RWPE2 (cell line): ENCODE data around the gene FOXJ3.
A peak's percentile ranks its signal among the peaks of the same experiment; 100 is the strongest.

ENCODE experiments used
- ATAC-seq: fragments of 200-7000 bp; cut with Tn5 transposase; 3 replicates; pipeline ENCODE4 v1.9.1; 2021; ENCODE audit warnings: low read depth
- DNase-seq: peaks from one replicate; pipeline ENCODE4 v3.0.0-alpha.2; 2020; ENCODE audit warnings: low spot score
- H3K27ac ChIP-seq: fragments of 450-650 bp; 2 replicates; pipeline ENCODE4 v1.5.1; 2017; ENCODE audit warnings: mild to moderate bottlenecking; ENCODE audit not compliant: poor library complexity, severe bottlenecking
- H3K27me3 ChIP-seq: fragments of 250-450 bp; sonication (Bioruptor Pico); 2 replicates; pipeline ENCODE4 v1.5.1; 2021; ENCODE audit warnings: mild to moderate bottlenecking, moderate library complexity; ENCODE audit not compliant: insufficient read depth, poor library complexity, severe bottlenecking
- H3K36me3 ChIP-seq: fragments of 250-450 bp; sonication (Bioruptor Pico); 2 replicates; pipeline ENCODE4 v1.5.1; 2020; ENCODE audit warnings: low read depth, mild to moderate bottlenecking, moderate library complexity
- H3K4me1 ChIP-seq: fragments of 250-450 bp; sonication (Bioruptor Pico); 2 replicates; pipeline ENCODE4 v1.5.1; 2021; ENCODE audit warnings: mild to moderate bottlenecking, moderate library complexity; ENCODE audit not compliant: insufficient read depth, poor library complexity, severe bottlenecking
- H3K4me3 ChIP-seq: fragments of 250-450 bp; sonication (Bioruptor Pico); 2 replicates; pipeline ENCODE4 v1.5.1; 2021; ENCODE audit warnings: mild to moderate bottlenecking, moderate library complexity; ENCODE audit not compliant: severe bottlenecking
- H3K9me3 ChIP-seq: fragments of 250-450 bp; sonication (Bioruptor Pico); 2 replicates; pipeline ENCODE4 v1.5.1; 2021; ENCODE audit warnings: mild to moderate bottlenecking, moderate library complexity; ENCODE audit not compliant: severe bottlenecking
- TF ChIP-seq, protein P1 (sequence below): fragments of 450-650 bp; IDR thresholded peaks from one replicate; pipeline ENCODE4 v1.5.1; 2017; ENCODE audit warnings: mild to moderate bottlenecking, moderate library complexity; ENCODE audit not compliant: poor library complexity, severe bottlenecking

The FOXJ3 gene

DNA sequence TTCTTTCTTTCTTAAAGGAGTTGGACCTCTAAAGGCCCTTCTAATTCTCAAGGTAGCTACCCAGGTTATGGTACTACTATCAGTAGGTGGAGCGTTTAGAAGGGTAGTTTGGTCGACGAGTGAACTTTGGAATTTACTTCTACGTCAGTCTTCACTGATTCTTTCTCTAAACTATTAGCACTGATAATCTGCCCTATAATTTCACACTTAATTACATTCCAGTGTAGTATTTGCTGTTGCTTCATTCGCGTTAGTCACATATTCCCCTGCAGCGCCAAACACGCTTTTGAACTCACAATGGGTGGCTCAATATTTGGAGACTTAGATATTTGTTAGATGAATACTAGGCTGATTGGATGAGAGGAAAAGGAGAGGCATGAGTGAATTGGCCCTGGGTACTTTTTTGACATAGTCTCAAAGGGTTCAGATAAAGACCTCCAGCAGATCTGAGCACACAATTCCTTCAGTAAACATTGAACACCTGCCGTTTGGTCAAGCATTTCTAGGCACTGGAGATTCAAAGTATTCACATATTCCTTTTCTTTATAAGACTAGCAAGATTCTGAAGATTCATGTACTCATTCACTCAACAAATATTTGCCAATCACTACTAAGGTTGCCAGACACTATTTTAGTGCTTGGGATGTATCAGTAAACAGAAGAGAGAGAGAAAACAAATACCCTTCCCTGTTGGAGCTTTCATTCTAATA lies 929 bp upstream of the FOXJ3 start:
- Histone ChIP-seq H3K27me3 (no peaks in the 10 kb centered on the region), H3K27ac (peak overlapping the region; percentile 86), H3K36me3 (no peaks in the 10 kb centered on the region), H3K4me1 (peaks cover 30% of the 10 kb centered on the region), H3K4me3 (peak overlapping the region; percentile 85), H3K9me3 (no peaks in the 10 kb centered on the region)
- ATAC-seq (peak; percentile 39), DNase-seq (no peak)
- TF ChIP-seq, protein P1, sequence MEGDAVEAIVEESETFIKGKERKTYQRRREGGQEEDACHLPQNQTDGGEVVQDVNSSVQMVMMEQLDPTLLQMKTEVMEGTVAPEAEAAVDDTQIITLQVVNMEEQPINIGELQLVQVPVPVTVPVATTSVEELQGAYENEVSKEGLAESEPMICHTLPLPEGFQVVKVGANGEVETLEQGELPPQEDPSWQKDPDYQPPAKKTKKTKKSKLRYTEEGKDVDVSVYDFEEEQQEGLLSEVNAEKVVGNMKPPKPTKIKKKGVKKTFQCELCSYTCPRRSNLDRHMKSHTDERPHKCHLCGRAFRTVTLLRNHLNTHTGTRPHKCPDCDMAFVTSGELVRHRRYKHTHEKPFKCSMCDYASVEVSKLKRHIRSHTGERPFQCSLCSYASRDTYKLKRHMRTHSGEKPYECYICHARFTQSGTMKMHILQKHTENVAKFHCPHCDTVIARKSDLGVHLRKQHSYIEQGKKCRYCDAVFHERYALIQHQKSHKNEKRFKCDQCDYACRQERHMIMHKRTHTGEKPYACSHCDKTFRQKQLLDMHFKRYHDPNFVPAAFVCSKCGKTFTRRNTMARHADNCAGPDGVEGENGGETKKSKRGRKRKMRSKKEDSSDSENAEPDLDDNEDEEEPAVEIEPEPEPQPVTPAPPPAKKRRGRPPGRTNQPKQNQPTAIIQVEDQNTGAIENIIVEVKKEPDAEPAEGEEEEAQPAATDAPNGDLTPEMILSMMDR = no peak

DNA sequence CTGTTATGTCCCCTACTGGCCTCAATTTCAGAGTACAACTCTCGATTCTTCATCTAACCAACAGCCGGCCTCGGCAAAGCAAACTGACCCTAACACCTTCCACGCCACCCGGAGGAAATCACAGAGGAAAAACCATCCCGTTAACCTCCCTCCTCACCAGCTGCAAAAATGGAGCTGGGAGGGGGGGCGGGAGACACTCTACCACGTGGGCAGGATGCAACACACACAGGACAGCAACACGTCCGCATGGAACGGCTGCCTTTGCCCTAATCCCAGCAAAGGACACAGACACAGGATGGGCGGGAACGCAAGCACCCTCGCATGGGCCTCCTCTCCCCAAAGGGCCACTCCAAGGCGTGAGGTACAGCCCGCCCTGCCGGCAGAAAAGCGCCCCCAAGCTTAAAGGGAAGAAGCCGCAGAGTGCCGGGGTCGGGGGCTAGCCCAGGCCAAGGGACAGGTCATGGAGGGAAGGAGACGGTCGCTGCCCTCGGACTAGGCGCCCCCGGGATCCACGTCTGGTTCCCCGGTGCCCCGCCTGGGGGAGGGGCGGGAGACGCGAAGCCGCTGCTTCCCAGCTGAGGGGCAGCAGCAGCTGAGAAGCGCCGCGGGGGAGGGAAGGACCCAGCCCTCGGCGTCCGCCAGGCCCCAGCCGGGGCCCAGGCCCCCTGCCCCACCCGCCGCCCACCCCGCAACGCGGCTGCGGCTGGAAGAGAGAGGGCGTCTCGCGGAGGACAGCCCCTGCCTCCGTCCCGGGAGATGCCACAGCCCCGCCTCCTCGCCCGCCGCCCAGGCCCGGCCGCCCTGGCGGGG lies 590 bp downstream of the FOXJ3 start:
- H3K27ac ChIP-seq = peak overlapping the region; percentile 86

DNA sequence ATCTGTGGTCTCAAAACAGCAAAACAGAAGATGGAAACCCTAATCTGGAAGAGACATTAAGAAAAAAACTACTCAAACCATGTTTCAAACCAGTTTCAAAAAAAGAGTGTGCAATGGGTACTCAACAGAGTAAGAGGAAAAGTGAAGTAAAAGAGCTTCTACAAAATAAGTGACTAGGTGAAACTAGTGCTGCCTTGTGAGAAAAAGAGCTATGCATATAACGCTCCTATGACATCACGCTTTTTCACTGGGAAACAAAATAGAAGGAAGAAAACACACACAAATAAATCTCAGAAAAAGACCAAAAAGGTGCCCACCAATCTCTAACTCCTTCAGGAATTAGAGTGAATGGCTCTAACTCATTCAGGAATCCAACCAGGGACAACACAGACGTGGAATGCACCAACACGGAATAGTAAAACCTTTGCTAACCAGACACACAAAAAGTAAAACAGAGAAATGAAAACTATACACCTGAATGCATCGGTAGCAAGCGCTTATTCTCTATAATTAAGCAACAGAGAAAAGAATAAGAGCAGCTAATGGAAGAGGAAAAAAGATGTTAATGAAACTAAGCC lies 1.3 kb downstream of the FOXJ3 start:
- Histone ChIP-seq H3K27me3 (no peaks in the 10 kb centered on the region), H3K36me3 (no peaks in the 10 kb centered on the region), H3K4me1 (peaks cover 18% of the 10 kb centered on the region), H3K27ac (peak overlapping the region; percentile 86), H3K4me3 (peak overlapping the region; percentile 85), H3K9me3 (no peaks in the 10 kb centered on the region)
- TF ChIP-seq, protein P1 = no peak
- DNase-seq (no peak), ATAC-seq (no peak)

More for the DNA sequence above, 590 bp downstream of the FOXJ3 start:
- TF ChIP-seq, protein P1 = no peak
- H3K4me3 ChIP-seq = peak overlapping the region; percentile 85
- H3K4me1 ChIP-seq = peaks cover 21% of the 10 kb centered on the region
- no peaks in the 10 kb centered on the region for H3K9me3 ChIP-seq
- DNase-seq (peak; percentile 71), ATAC-seq (peak; percentile 59)
- no peaks in the 10 kb centered on the region for H3K27me3 ChIP-seq
- no peaks in the 10 kb centered on the region for H3K36me3 ChIP-seq

DNA sequence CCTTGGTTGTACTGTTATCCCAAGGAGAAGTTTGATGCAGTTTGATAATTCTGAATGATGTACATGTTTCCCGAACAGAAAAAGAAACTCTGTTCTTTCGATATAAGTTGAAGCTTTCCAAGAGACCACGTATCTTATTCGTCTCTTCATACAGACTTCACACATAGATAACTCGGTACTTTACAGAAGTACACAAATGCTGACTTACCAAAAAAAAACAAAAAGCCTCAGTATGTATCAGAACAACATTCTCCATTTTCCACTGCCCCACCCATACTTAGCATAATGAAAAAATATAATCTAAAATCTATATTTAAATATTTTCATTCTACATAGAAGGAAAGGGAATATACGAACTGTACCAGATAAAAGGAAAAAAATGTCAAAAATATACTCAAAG lies 2.2 kb downstream of the FOXJ3 start:
- H3K4me1 ChIP-seq = peaks cover 18% of the 10 kb centered on the region
- no peak overlapping the region for H3K4me3 ChIP-seq
- H3K27me3 ChIP-seq = no peaks in the 10 kb centered on the region
- H3K27ac ChIP-seq = no peak overlapping the region
- no peaks in the 10 kb centered on the region for H3K36me3 ChIP-seq
- TF ChIP-seq, protein P1 = no peak
- DNase-seq (no peak), ATAC-seq (no peak)
- H3K9me3 ChIP-seq = no peaks in the 10 kb centered on the region
